Measurements from ENCODE around the gene EXOC4.

GRCh38 chr7:133682364-133683181 is 429.7 kb downstream of the EXOC4 start:
- TF ChIP-seq CTCF (IDR thresholded peaks at IDR 0.05) (no peak), REST (IDR thresholded peaks at IDR 0.05; ENCODE audit: insufficient read depth in 1 of 2, low read depth in 2 of 2, low read length in 1 of 2) (no peak), POLR2AphosphoS5 (IDR thresholded peaks at IDR 0.05; ENCODE audit: low read depth, low read length) (no peak), SIN3A (IDR thresholded peaks at IDR 0.05; ENCODE audit: borderline replicate concordance, insufficient read depth, low read depth, low read length) (no peak)

Data from Panc1 (cell line).